ENCODE measurements around the gene LPP.

The LPP gene

GRCh38 chr3:188520466-188520865, 366.5 kb downstream of the LPP start:
- Histone ChIP-seq H3K27me3 (replicated peaks; ENCODE audit: control insufficient read depth, insufficient read depth, low read length) (no peaks in the 10 kb centered on the region), H3K4me3 (ENCODE audit: low read length) (no peak overlapping the region), H3K9ac (ENCODE audit: low read length) (no peak overlapping the region), H3K36me3 (ENCODE audit: control insufficient read depth, insufficient read depth, low read length, severe bottlenecking) (peaks cover 4% of the 10 kb centered on the region), H3K4me1 (ENCODE audit: control insufficient read depth, insufficient read depth, low read length) (peaks cover 13% of the 10 kb centered on the region), H3K9me3 (ENCODE audit: control insufficient read depth, low read length) (no peaks in the 10 kb centered on the region)
- no peak for DNase-seq (ENCODE audit: low read depth)

GRCh38 chr3:188522115-188522514, 368.2 kb downstream of the LPP start:
- Histone ChIP-seq H3K27me3 (replicated peaks; ENCODE audit: control insufficient read depth, insufficient read depth, low read length) (no peaks in the 10 kb centered on the region), H3K9ac (ENCODE audit: low read length) (no peak overlapping the region), H3K4me3 (ENCODE audit: low read length) (no peak overlapping the region), H3K36me3 (ENCODE audit: control insufficient read depth, insufficient read depth, low read length, severe bottlenecking) (peaks cover 8% of the 10 kb centered on the region), H3K4me1 (ENCODE audit: control insufficient read depth, insufficient read depth, low read length) (peaks cover 19% of the 10 kb centered on the region), H3K9me3 (ENCODE audit: control insufficient read depth, low read length) (no peaks in the 10 kb centered on the region)
- no peak for DNase-seq (ENCODE audit: low read depth)

- Histone ChIP-seq H3K4me1 (ENCODE audit: control insufficient read depth, insufficient read depth, low read length) (peaks cover 19% of the 10 kb centered on the region), H3K27me3 (replicated peaks; ENCODE audit: control insufficient read depth, insufficient read depth, low read length) (no peaks in the 10 kb centered on the region), H3K9me3 (ENCODE audit: control insufficient read depth, low read length) (no peaks in the 10 kb centered on the region), H3K9ac (ENCODE audit: low read length) (no peak overlapping the region), H3K36me3 (ENCODE audit: control insufficient read depth, insufficient read depth, low read length, severe bottlenecking) (peaks cover 8% of the 10 kb centered on the region), H3K4me3 (ENCODE audit: low read length) (no peak overlapping the region)
- DNase-seq (ENCODE audit: low read depth): no peak
Measured at GRCh38 chr3:188523291-188523690, 369.3 kb downstream of the LPP start.

DNA sequence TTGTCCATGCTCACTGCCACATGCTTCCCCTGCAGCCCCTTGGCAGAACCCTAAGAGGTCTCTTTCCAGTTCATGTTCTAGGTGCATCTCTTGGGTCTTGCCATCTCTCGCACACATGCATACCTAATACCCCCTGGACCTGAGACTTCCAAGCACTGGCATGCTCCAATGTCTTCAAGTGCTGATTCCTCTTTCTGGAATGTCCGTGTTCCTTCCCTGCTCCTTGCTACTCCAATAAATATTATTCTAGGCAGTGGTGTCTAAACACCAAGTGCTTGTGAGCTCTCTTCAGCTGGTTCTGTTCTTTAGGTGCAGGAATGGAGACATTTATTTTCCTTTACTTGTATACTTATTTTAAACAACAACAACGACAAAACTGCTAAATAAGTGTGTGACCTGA, 370.1 kb downstream of the LPP start:
- Histone ChIP-seq H3K4me1 (ENCODE audit: control insufficient read depth, insufficient read depth, low read length) (peaks cover 19% of the 10 kb centered on the region), H3K36me3 (ENCODE audit: control insufficient read depth, insufficient read depth, low read length, severe bottlenecking) (peaks cover 8% of the 10 kb centered on the region), H3K9ac (ENCODE audit: low read length) (no peak overlapping the region), H3K9me3 (ENCODE audit: control insufficient read depth, low read length) (no peaks in the 10 kb centered on the region), H3K27me3 (replicated peaks; ENCODE audit: control insufficient read depth, insufficient read depth, low read length) (no peaks in the 10 kb centered on the region), H3K4me3 (ENCODE audit: low read length) (no peak overlapping the region)
- DNase-seq (ENCODE audit: low read depth): no peak

DNA sequence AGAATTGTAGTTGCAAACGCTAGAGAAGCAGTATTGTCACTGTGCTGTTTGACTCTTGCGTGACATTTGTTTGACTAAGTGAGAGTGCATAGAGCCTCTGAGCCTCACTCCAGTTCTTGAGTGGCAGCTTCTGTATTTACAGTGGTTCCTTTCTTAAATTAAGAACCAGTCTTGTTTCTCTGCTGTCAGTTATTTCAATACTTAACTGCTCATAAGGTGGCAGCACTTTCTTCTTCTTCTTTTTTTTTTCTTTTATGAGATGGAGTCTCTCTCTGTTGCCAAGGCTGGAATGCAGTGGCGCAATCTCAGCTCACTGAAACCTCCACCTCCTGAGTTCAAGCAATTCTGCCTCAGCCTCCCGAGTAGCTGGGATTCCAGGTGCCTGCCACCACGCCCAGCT, 372.1 kb downstream of the LPP start:
- Histone ChIP-seq H3K27me3 (replicated peaks; ENCODE audit: control insufficient read depth, insufficient read depth, low read length) (no peaks in the 10 kb centered on the region), H3K36me3 (ENCODE audit: control insufficient read depth, insufficient read depth, low read length, severe bottlenecking) (peaks cover 11% of the 10 kb centered on the region)
- DNase-seq (ENCODE audit: low read depth): peak; percentile 32

DNA sequence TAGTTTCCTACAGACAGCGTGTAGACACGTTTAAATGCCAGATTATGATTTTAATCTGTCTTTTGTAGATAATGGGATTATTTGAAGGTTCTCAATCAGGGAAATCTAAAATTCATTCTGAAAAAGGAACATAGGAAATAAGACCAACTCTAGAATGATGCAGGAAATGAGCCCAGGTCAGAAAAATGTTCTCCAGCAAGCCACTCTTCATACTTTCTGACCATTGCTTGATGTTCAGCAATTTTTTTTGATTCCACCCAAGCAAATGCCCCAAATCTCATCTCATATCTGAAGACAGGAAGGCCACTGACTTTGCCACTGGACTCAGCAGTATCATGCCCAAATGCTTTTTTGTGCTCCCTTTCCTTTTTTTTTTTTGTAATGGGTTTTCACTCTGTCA, 373.4 kb downstream of the LPP start:
- Histone ChIP-seq H3K4me3 (ENCODE audit: low read length) (no peak overlapping the region), H3K27me3 (replicated peaks; ENCODE audit: control insufficient read depth, insufficient read depth, low read length) (no peaks in the 10 kb centered on the region), H3K9ac (ENCODE audit: low read length) (no peak overlapping the region), H3K9me3 (ENCODE audit: control insufficient read depth, low read length) (no peaks in the 10 kb centered on the region), H3K4me1 (ENCODE audit: control insufficient read depth, insufficient read depth, low read length) (peaks cover 6% of the 10 kb centered on the region), H3K36me3 (ENCODE audit: control insufficient read depth, insufficient read depth, low read length, severe bottlenecking) (peaks cover 11% of the 10 kb centered on the region)
- DNase-seq (ENCODE audit: low read depth): peak; percentile 8

More for the DNA sequence above, 372.1 kb downstream of the LPP start:
- H3K4me3 ChIP-seq (ENCODE audit: low read length): no peak overlapping the region
- H3K4me1 ChIP-seq (ENCODE audit: control insufficient read depth, insufficient read depth, low read length): peaks cover 6% of the 10 kb centered on the region
- no peaks in the 10 kb centered on the region for H3K9me3 ChIP-seq (ENCODE audit: control insufficient read depth, low read length)
- H3K9ac ChIP-seq (ENCODE audit: low read length): peak overlapping the region; percentile 23

GRCh38 chr3:188528396-188528795, 374.4 kb downstream of the LPP start:
- H3K9ac ChIP-seq (ENCODE audit: low read length): no peak overlapping the region
- no peaks in the 10 kb centered on the region for H3K9me3 ChIP-seq (ENCODE audit: control insufficient read depth, low read length)
- no peak overlapping the region for H3K4me3 ChIP-seq (ENCODE audit: low read length)
- H3K4me1 ChIP-seq (ENCODE audit: control insufficient read depth, insufficient read depth, low read length): peaks cover 6% of the 10 kb centered on the region
- H3K27me3 ChIP-seq (replicated peaks; ENCODE audit: control insufficient read depth, insufficient read depth, low read length): no peaks in the 10 kb centered on the region
- no peak for DNase-seq (ENCODE audit: low read depth)
- H3K36me3 ChIP-seq (ENCODE audit: control insufficient read depth, insufficient read depth, low read length, severe bottlenecking): peaks cover 11% of the 10 kb centered on the region

- DNase-seq (ENCODE audit: low read depth): peak; percentile 24
- Histone ChIP-seq H3K4me1 (ENCODE audit: control insufficient read depth, insufficient read depth, low read length) (peaks cover 6% of the 10 kb centered on the region), H3K4me3 (ENCODE audit: low read length) (no peak overlapping the region), H3K27me3 (replicated peaks; ENCODE audit: control insufficient read depth, insufficient read depth, low read length) (no peaks in the 10 kb centered on the region), H3K36me3 (ENCODE audit: control insufficient read depth, insufficient read depth, low read length, severe bottlenecking) (peaks cover 11% of the 10 kb centered on the region), H3K9ac (ENCODE audit: low read length) (no peak overlapping the region), H3K9me3 (ENCODE audit: control insufficient read depth, low read length) (no peaks in the 10 kb centered on the region)
Measured at GRCh38 chr3:188529228-188529627, 375.3 kb downstream of the LPP start.

DNA sequence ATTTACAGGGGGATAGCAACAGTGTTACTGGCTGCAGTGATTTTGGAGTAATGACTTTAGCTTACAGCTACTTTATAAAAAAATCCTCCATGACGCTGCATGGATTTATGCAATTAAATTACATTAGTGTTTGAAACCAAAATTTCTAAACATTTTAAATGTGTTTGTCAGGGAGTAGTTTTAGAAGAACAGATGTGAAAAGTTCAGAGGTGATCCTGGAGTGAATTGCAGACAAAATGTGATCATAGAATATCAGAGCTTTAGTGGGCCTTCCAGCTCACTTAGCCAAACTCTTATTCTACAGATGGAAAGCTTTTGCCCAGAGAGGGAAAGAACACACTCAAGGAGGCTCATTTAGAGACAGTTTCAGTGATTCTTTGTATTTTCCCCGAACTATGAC, 376.3 kb downstream of the LPP start:
- no peaks in the 10 kb centered on the region for H3K9me3 ChIP-seq (ENCODE audit: control insufficient read depth, low read length)
- no peak for DNase-seq (ENCODE audit: low read depth)
- H3K4me3 ChIP-seq (ENCODE audit: low read length): no peak overlapping the region
- no peaks in the 10 kb centered on the region for H3K27me3 ChIP-seq (replicated peaks; ENCODE audit: control insufficient read depth, insufficient read depth, low read length)
- no peak overlapping the region for H3K9ac ChIP-seq (ENCODE audit: low read length)
- peaks cover 10% of the 10 kb centered on the region for H3K4me1 ChIP-seq (ENCODE audit: control insufficient read depth, insufficient read depth, low read length)
- peaks cover 9% of the 10 kb centered on the region for H3K36me3 ChIP-seq (ENCODE audit: control insufficient read depth, insufficient read depth, low read length, severe bottlenecking)

GRCh38 chr3:188531210-188531609, 377.3 kb downstream of the LPP start:
- DNase-seq (ENCODE audit: low read depth): peak; percentile 25
- Histone ChIP-seq H3K4me3 (ENCODE audit: low read length) (no peak overlapping the region), H3K9me3 (ENCODE audit: control insufficient read depth, low read length) (no peaks in the 10 kb centered on the region), H3K27me3 (replicated peaks; ENCODE audit: control insufficient read depth, insufficient read depth, low read length) (no peaks in the 10 kb centered on the region), H3K9ac (ENCODE audit: low read length) (no peak overlapping the region), H3K4me1 (ENCODE audit: control insufficient read depth, insufficient read depth, low read length) (peaks cover 4% of the 10 kb centered on the region), H3K36me3 (ENCODE audit: control insufficient read depth, insufficient read depth, low read length, severe bottlenecking) (peaks cover 7% of the 10 kb centered on the region)

DNA sequence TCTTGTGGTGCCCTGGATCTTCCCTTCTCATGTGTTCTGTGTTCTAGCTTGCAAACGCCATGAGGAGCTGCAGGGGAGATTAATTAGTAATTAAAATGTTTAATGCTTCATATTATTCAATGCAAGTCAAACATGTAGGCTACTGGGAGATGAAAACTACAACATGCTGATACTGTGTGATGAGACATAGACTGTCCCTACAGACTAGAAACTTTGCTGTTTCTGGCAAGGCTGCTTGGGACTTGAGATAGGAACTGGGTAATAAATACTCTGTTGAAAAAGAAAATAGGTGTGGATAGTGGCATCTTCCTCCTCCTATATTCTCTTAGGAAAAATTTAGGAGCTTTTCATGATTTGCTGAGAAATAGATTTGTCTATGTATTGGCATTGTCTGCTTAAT, 379.2 kb downstream of the LPP start:
- peaks cover 3% of the 10 kb centered on the region for H3K36me3 ChIP-seq (ENCODE audit: control insufficient read depth, insufficient read depth, low read length, severe bottlenecking)
- H3K4me3 ChIP-seq (ENCODE audit: low read length): no peak overlapping the region
- no peak overlapping the region for H3K9ac ChIP-seq (ENCODE audit: low read length)
- H3K4me1 ChIP-seq (ENCODE audit: control insufficient read depth, insufficient read depth, low read length): peaks cover 4% of the 10 kb centered on the region
- H3K27me3 ChIP-seq (replicated peaks; ENCODE audit: control insufficient read depth, insufficient read depth, low read length): no peaks in the 10 kb centered on the region
- H3K9me3 ChIP-seq (ENCODE audit: control insufficient read depth, low read length): no peaks in the 10 kb centered on the region
- DNase-seq (ENCODE audit: low read depth): no peak

DNA sequence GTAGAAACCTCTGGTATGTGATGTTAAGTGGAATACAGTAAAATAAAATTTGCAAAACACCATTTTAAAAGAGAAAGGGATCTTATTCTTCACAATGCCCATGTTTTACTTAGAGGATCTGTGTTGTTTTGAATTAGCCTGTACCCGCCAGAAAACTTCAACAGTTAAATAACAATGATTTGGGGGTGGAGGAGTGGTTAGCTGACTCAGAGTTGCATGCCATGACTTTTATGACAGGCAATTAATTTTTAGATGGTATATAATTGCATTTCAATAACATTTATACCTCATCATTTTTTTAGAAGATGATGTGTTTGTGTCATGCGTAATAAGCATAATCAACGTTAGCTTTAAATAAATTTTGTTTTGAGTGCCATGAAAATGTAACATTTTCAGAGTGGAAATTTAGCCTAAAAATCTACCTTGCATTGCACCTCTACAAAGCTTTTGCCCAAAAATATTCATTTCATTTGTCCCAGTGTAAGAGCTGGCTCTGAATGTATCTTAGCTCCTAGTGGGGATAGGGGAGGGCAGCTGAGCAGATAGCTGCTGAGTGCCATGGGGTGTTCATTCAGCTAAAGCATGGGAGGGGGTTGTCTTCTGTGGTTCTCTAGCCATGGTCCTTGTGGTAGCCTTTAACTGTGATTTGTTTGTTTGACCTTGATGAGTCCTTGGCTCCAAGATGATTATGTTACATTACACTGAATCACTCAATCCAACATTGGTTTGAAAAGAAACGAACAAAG, 379.8 kb downstream of the LPP start:
- H3K4me1 ChIP-seq (ENCODE audit: control insufficient read depth, insufficient read depth, low read length): peaks cover 4% of the 10 kb centered on the region
- peaks cover 3% of the 10 kb centered on the region for H3K36me3 ChIP-seq (ENCODE audit: control insufficient read depth, insufficient read depth, low read length, severe bottlenecking)
- H3K4me3 ChIP-seq (ENCODE audit: low read length): no peak overlapping the region
- DNase-seq (ENCODE audit: low read depth): no peak
- no peak overlapping the region for H3K9ac ChIP-seq (ENCODE audit: low read length)
- H3K27me3 ChIP-seq (replicated peaks; ENCODE audit: control insufficient read depth, insufficient read depth, low read length): no peaks in the 10 kb centered on the region
- no peaks in the 10 kb centered on the region for H3K9me3 ChIP-seq (ENCODE audit: control insufficient read depth, low read length)
